ENCODE data around the gene TSHZ2. TPM values are rescaled to one million over a fixed set of nuclear protein-coding genes. Genes with fewer than 3 reads are reported as not detected.

Gene TSHZ2
- total RNA-seq, 4 donors from 2014 or later: 1.0 to 3.5 (median 2.8) TPM

GRCh38 chr20:53214392-53214791 is 242.2 kb downstream of the TSHZ2 start:
- intact Hi-C loops (cut with DNase I; ENCODE audit: low total_unique reads): no loop called here
- no peak for ATAC-seq
- H3K9me3 ChIP-seq: no peaks in the 10 kb centered on the region
- no peak overlapping the region for H3K27ac ChIP-seq
- in situ Hi-C loops (cut with MboI; ENCODE audit: low sequenced_read_pairs in 4 of 4): no loop called here
- DNase-seq: no peak
- no peaks in the 10 kb centered on the region for H3K36me3 ChIP-seq
- no peak for TF ChIP-seq POLR2A (IDR thresholded peaks at IDR 0.05)
- TF ChIP-seq CTCF (IDR thresholded peaks at IDR 0.05 in 4 of 5, conservative IDR thresholded peaks at IDR 0.05 in 1 of 5): no peak
- no peaks in the 10 kb centered on the region for H3K4me1 ChIP-seq
- no peaks in the 10 kb centered on the region for H3K27me3 ChIP-seq
- no peak overlapping the region for H3K4me3 ChIP-seq

- DNase-seq: no peak
- no peaks in the 10 kb centered on the region for H3K9me3 ChIP-seq
- no peaks in the 10 kb centered on the region for H3K36me3 ChIP-seq
- no peak overlapping the region for H3K27ac ChIP-seq
- no peak for ATAC-seq
- no peak overlapping the region for H3K4me3 ChIP-seq
- intact Hi-C loops (cut with DNase I; ENCODE audit: low total_unique reads) (no loop called here), in situ Hi-C loops (cut with MboI; ENCODE audit: low sequenced_read_pairs in 4 of 4) (no loop called here)
- no peak for TF ChIP-seq CTCF (IDR thresholded peaks at IDR 0.05 in 4 of 5, conservative IDR thresholded peaks at IDR 0.05 in 1 of 5)
- TF ChIP-seq POLR2A (IDR thresholded peaks at IDR 0.05): no peak
- no peaks in the 10 kb centered on the region for H3K4me1 ChIP-seq
- H3K27me3 ChIP-seq: no peaks in the 10 kb centered on the region
Observed at GRCh38 chr20:53215166-53215565, 243.0 kb downstream of the TSHZ2 start.

- no peak for ATAC-seq
- no peaks in the 10 kb centered on the region for H3K36me3 ChIP-seq
- H3K27ac ChIP-seq: no peak overlapping the region
- intact Hi-C loops (cut with DNase I; ENCODE audit: low total_unique reads): no loop called here
- no peak for DNase-seq
- in situ Hi-C loops (cut with MboI; ENCODE audit: low sequenced_read_pairs in 4 of 4): no loop called here
- no peaks in the 10 kb centered on the region for H3K4me1 ChIP-seq
- H3K27me3 ChIP-seq: no peaks in the 10 kb centered on the region
- H3K9me3 ChIP-seq: no peaks in the 10 kb centered on the region
- TF ChIP-seq POLR2A (IDR thresholded peaks at IDR 0.05) (no peak), CTCF (IDR thresholded peaks at IDR 0.05 in 4 of 5, conservative IDR thresholded peaks at IDR 0.05 in 1 of 5) (no peak)
- peak overlapping the region in 1 of 4 donors; percentile 36 for H3K4me3 ChIP-seq
Observed at GRCh38 chr20:53216478-53216855, 244.3 kb downstream of the TSHZ2 start.

- Histone ChIP-seq H3K36me3 (no peaks in the 10 kb centered on the region), H3K4me3 (peak overlapping the region in 2 of 4 donors; percentile 19 to 36), H3K27me3 (no peaks in the 10 kb centered on the region), H3K9me3 (no peaks in the 10 kb centered on the region), H3K27ac (no peak overlapping the region), H3K4me1 (no peaks in the 10 kb centered on the region)
- peak; percentile 3 to 27 for DNase-seq
- in situ Hi-C loops (cut with MboI; ENCODE audit: low sequenced_read_pairs in 4 of 4) (no loop called here), intact Hi-C loops (cut with DNase I; ENCODE audit: low total_unique reads) (no loop called here)
- TF ChIP-seq POLR2A (IDR thresholded peaks at IDR 0.05) (no peak), CTCF (IDR thresholded peaks at IDR 0.05 in 4 of 5, conservative IDR thresholded peaks at IDR 0.05 in 1 of 5) (peak; percentile 52 to 79 (median 67))
- ATAC-seq: peak in 1 of 2 donors; percentile 55
Observed at GRCh38 chr20:53216856-53217576, 244.9 kb downstream of the TSHZ2 start.
